ENCODE data around the gene OCA2. TPM values are rescaled to one million over a fixed set of nuclear protein-coding genes. Genes with fewer than 3 reads are reported as not detected.

Gene OCA2
- total and polyA plus RNA-seq, 2 of the 8 experiments (the other 6 are each of a cell fraction or from before 2014, with no cell fraction given) = 0.20 TPM

DNA sequence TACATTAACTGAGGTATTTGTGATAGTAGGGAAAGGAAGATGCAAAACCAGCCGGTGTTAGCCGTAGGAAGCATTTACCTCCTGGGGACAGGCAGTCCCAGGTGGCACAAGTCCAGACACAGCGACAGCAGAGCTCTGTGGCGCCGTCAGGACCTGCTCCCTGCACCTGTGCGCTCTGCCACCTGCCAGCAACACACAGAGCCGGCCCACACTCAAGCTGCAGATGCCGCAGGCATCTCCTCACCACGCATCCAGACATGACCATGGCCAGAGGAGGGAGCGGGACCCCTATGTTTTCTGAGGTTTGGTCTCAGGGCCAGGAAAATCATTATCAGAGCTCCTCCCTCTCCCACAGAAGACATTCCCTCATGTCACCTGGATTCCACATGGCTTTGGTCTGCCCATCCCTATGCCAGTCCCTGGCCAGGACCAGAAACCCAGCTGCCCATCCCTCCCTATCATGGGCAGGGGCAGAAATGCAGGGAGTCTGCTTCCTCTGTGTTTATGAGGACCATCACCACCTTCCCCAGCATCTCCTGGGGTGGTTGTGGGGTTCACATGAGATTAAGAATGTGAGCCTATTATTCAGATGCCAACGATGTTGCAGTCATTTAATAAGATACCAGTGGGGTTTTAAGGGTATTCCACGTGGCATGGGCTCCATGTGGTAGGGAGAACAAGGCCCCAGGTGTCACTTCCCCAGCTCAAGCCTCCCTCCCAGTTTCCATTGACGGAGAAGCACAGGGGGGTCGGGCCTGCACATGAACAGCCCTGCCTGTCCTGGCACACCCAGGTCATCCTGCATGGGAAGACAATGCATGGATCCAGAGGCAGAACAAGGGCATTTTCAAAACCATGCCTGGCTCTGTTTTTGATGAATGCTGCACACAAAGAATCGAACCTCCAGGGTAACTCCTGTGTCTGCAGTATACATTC, 251.1 kb downstream of the OCA2 start:
- Histone ChIP-seq H2AFZ (ENCODE audit: low read length) (no peak overlapping the region), H3K56ac (replicated peaks; ENCODE audit: insufficient read length, low read depth, low read length) (no peak overlapping the region)

More for the DNA sequence above, 251.1 kb downstream of the OCA2 start:
- CTCF ChIA-PET (ENCODE audit: partially characterized antibody) = interaction anchor here (1.0 to 1.5 kb wide), 2 partner anchors 174 to 182 kb away, joined by 3 to 4 read pairs; no protein-coding TSS in a partner anchor
- Histone ChIP-seq H2BK120ac (replicated peaks; ENCODE audit: low read depth, low read length) (no peak overlapping the region), H3K79me1 (ENCODE audit: low read depth, low read length) (no peaks in the 10 kb centered on the region), H3K18ac (ENCODE audit: extremely low read depth, low read length) (no peak overlapping the region), H3K4me1 (replicated peaks in 1 of 4; ENCODE audit: control insufficient read depth in 3 of 4, insufficient read depth in 4 of 4, low read length in 3 of 4) (no peaks in the 10 kb centered on the region), H3K23ac (ENCODE audit: insufficient read length) (no peak overlapping the region), H2BK12ac (ENCODE audit: low read depth, low read length) (no peak overlapping the region), H3K4me3 (ENCODE audit: extremely low read depth in 1 of 4, insufficient read depth in 2 of 4, low read depth in 3 of 4, low read length in 4 of 4) (no peak overlapping the region), H4K8ac (ENCODE audit: extremely low read depth, insufficient read depth, low read length) (no peak overlapping the region), H2BK5ac (ENCODE audit: low read depth, low read length) (no peak overlapping the region), H3K79me2 (ENCODE audit: control insufficient read depth in 1 of 2, insufficient read depth in 2 of 2, low read length in 2 of 2) (no peaks in the 10 kb centered on the region), H4K91ac (replicated peaks; ENCODE audit: insufficient read length, low read length) (no peak overlapping the region), H3K9ac (replicated peaks in 1 of 4; ENCODE audit: extremely low read depth in 1 of 4, low read depth in 3 of 4, low read length in 3 of 4) (no peak overlapping the region), H3K27ac (ENCODE audit: low read depth, low read length) (no peak overlapping the region), H3K4ac (replicated peaks; ENCODE audit: insufficient read length, low read depth, low read length) (no peak overlapping the region), H3K14ac (ENCODE audit: insufficient read length) (no peak overlapping the region), H3K4me2 (ENCODE audit: insufficient read depth in 1 of 2, low read depth in 2 of 2, low read length in 2 of 2) (no peak overlapping the region), H3K9me3 (ENCODE audit: insufficient read depth in 2 of 2, low read depth in 1 of 2, low read length in 1 of 2) (peaks cover 4 to 6% of the 10 kb centered on the region in 2 experiments; a peak in 2 of 4 replicates), H4K20me1 (replicated peaks in 1 of 2; ENCODE audit: control insufficient read depth in 1 of 2, insufficient read depth in 2 of 2, low read length in 2 of 2) (no peaks in the 10 kb centered on the region), H2AK5ac (ENCODE audit: low read depth, low read length) (no peak overlapping the region), H2BK15ac (ENCODE audit: low read length) (no peak overlapping the region), H3K27me3 (replicated peaks in 1 of 4; ENCODE audit: control insufficient read depth in 3 of 4, extremely low read depth in 1 of 4, insufficient read depth in 3 of 4, low read length in 3 of 4) (no peaks in the 10 kb centered on the region), H3K23me2 (ENCODE audit: low read depth, low read length) (no peaks in the 10 kb centered on the region), H4K5ac (ENCODE audit: insufficient read length, low read depth, low read length) (no peak overlapping the region), H2BK20ac (ENCODE audit: low read length) (no peak overlapping the region), H3K36me3 (ENCODE audit: control insufficient read depth in 2 of 4, insufficient read depth in 4 of 4, low read length in 3 of 4) (no peaks in the 10 kb centered on the region)
- POLR2A ChIA-PET (ENCODE audit: partially characterized antibody) = no interaction called here
- FAIRE-seq (no peak), DNase-seq (ENCODE audit: low read depth in 1 of 2, low spot score in 2 of 2) (no peak)
- 84% methylated on average over 15 of the region's 15 CpGs; no CpG with 5 or more reads in 1 of the 2 experiments for WGBS, 2 experiments (ENCODE audit: extremely low coverage in 1 of 2, insufficient coverage in 1 of 2, insufficient read length in 1 of 2, insufficient replicate concordance in 2 of 2, low coverage in 1 of 2, low lambda C conversion rate in 2 of 2, missing lambda C conversion rate in 1 of 2)
- no peak for TF ChIP-seq EGR1 (IDR thresholded peaks at IDR 0.05; ENCODE audit: borderline replicate concordance, low read depth, low read length)
- TF ChIP-seq, protein P1, sequence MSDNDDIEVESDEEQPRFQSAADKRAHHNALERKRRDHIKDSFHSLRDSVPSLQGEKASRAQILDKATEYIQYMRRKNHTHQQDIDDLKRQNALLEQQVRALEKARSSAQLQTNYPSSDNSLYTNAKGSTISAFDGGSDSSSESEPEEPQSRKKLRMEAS (IDR thresholded peaks at IDR 0.05) = no peak

All from H1 (cell line).